GM12892 (cell line): Measurements from ENCODE around the gene HSD17B2.

Source experiments
- POLR2A ChIP-seq: IDR thresholded peaks from 2 replicates; pipeline ENCODE4 v1.6.1; 2011; ENCODE audit warnings: low read depth, low read length, control low read depth
- TAF1 ChIP-seq: IDR thresholded peaks from 2 replicates; pipeline ENCODE4 v1.6.1; 2011; ENCODE audit warnings: low read depth, mild to moderate bottlenecking, control low read depth, low read length, borderline replicate concordance

DNA sequence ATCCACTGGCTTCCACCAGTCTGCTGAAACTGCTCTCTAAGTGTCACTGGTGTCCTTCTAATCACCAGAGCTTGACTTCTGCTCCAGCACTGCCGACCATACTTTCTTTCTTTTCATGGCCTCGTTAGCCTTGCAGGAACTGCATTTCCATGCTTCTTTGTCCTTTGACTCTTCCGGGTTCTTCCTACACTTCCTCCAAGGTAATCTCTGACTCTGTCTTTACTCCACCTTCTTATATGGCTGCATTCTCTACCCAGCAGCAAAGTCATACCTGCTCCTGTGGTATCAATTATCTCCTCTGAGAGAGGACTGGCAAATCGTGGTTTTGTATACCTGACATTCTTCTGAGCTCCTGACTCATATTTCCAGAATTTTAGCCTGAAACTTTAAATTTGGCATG lies 6.5 kb downstream of the HSD17B2 start:
- TF ChIP-seq POLR2A (no peak), TAF1 (no peak)
